GM21723 (cell line): ENCODE measurements around the gene GRIK4.

Experiments
- ATAC-seq: cut with Tn5 transposase; IDR thresholded peaks from one replicate; pipeline ENCODE4 v1.9.1; 2021; ENCODE audit warnings: mild to moderate bottlenecking, moderate library complexity; ENCODE audit not compliant: unreplicated experiment

Gene GRIK4

GRCh38 chr11:120827198-120827597 lies 315.6 kb downstream of the GRIK4 start:
- ATAC-seq = no peak

GRCh38 chr11:120827820-120828219 lies 316.3 kb downstream of the GRIK4 start:
- ATAC-seq = no peak

GRCh38 chr11:120828847-120829246 lies 317.3 kb downstream of the GRIK4 start:
- no peak for ATAC-seq

GRCh38 chr11:120830085-120830620 lies 318.6 kb downstream of the GRIK4 start:
- no peak for ATAC-seq

DNA sequence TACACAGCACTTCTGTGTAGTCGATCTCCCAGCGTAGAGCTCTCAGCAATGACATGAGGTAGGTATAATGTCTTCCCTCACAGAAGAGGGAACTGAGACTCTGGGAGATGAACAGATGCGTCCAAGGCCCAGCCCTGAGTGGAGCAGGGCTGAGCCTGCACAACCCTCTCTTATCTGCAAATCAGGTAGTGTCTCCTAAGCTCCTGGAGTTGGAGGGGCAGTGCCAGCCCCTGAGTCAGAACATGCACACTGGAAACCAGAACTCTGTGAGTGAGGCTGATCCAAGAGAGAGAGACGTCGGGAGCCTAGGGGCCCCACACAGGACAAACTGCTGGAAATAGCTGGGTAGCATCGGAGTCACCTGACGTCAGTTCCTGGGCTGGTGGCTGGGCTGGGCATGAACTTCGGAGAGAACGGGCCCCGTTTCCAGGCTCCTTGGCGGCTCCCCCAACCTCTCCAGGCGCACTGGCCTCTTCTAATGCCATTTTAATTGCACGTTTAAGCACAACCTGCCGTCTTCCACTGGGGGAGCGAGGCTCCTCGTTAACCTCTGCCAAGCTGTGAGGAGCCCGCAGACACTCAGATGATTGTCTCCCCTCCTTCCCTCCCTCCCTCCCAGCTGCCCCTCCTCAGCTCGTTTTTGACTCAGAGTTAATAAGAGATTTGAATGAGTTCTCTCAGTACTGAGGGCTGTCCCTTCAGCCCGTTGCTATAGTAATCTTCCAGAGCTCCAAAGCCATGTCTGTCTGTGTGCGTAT lies 321.1 kb downstream of the GRIK4 start:
- ATAC-seq = no peak

- ATAC-seq = no peak
These were observed 323.2 kb downstream of the GRIK4 start for GRCh38 chr11:120834686-120835210.

DNA sequence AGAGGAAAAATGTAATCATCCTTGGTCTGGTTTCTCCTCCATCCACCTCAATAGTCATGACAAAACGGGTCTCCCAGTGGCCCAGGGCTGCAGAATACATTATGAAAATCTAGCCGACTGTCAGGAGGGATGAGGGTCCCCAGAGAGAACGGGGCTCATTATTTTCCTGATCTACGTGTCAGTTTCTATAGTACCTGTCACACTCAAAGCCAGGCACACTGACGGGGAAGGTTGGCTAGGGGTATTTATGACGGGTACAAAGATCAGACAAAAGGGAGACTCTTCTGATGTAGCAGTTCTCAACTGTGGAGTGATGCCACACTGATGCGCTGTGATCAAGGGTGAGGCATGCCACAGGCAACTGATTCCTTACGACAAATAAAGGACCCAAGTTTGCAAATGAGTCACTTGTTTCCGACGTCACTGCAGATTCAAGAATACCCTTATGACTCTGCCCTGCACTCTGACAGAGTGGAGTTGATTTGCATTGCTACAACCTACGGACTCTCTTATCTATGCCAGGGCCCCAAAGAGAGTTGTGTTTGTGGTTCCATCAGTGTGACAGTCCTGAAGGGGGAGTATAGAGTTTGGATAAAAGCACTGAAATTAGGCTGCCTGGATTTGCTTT lies 324.2 kb downstream of the GRIK4 start:
- peak; percentile 93 for ATAC-seq

GRCh38 chr11:120837696-120838095 lies 326.1 kb downstream of the GRIK4 start:
- no peak for ATAC-seq

DNA sequence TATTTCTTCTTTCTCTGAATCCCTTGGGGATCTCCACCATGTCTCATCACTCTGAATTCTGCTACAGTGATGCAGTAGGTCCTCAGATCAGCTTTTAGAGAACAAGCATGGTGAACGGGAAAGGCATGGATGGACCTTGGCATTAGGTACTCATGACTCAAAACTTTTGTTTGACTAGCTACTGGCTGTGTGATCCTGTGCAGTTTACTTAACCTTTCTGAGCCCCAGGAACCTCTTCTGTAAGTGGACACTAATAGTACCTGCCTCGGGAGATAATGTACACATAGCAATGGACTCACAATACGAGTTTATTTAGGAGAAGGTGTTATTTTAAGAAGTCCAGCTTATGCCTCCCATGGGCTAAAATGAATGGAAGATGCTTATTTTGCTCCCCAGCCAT lies 327.7 kb downstream of the GRIK4 start:
- no peak for ATAC-seq

GRCh38 chr11:120839846-120840402 lies 328.4 kb downstream of the GRIK4 start:
- peak; percentile 43 for ATAC-seq

DNA sequence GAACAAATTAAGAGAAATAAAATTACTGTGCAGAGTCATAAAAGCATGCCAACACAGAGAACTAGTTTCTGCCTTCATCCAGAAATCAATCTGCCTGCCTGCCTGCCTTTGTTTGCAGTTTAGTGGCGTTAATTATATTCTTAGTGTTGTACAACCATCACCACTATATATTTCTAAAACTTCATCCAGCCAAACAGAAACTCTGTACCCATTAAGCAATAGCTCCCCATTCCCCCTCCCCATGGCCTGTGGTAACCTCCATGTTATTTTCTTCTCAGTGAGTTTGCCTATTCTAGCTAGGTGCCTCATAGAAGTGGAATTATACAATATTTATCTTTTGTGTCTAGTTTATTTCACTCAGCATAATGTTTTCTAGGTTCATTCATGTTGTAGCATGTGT lies 329.1 kb downstream of the GRIK4 start:
- ATAC-seq = no peak

GRCh38 chr11:120841074-120841473 lies 329.5 kb downstream of the GRIK4 start:
- ATAC-seq = no peak

DNA sequence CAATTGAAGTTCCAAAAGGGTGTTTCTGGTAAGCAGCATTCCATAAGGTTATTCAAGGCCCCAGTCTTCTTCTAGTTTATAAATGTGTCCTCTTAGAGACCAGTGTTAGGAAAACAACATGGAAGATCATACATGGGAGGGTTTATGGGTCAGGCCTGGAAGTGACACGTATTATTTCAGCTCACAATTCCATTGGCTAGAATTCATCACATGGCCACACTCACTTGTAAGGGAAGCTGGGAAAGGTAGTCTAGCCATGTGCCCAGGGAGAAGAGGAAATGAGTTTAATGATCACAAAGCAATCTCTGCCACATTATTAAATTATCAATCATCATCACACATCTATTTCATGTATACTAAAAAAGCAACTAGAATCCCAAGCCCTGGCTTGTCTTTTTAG lies 330.6 kb downstream of the GRIK4 start:
- ATAC-seq = no peak

DNA sequence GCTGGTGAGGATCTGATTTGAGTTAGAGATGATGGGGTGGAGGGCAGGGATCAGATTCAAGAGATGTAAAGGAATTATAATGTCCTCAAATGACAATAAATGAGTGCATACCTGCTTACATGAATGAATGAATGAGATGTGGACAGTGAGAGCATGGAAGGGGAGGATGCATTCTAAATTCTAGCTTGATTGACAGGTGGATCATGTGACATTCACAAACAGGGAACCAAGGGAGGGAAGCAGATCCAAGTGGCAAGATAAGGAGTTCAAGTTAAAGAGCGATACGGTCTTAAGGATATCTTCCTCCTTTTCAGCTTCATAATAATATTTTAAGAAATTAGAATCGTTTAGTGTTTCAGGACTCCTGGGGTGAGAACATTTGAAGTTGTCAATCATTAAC lies 341.9 kb downstream of the GRIK4 start:
- ATAC-seq = no peak

GRCh38 chr11:120854988-120855387 lies 343.4 kb downstream of the GRIK4 start:
- ATAC-seq = no peak

DNA sequence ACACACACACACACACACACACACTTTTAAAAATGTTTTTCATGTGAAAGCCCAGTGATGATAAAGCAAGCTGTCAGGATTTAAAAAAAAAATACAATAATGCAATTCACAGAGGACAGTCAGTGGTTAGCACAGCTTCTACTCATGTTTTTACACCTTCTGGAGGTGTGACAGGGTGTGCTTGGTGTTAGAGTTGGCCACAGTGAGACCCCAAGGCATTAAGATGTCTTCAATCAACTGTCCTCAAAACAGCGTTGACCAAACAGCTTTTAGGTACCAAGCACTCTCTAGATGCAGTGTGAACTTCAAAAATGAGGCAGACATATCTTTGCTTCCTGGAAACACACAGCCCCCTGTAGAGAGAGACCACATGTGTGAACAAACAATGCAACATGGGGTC lies 346.0 kb downstream of the GRIK4 start:
- no peak for ATAC-seq

DNA sequence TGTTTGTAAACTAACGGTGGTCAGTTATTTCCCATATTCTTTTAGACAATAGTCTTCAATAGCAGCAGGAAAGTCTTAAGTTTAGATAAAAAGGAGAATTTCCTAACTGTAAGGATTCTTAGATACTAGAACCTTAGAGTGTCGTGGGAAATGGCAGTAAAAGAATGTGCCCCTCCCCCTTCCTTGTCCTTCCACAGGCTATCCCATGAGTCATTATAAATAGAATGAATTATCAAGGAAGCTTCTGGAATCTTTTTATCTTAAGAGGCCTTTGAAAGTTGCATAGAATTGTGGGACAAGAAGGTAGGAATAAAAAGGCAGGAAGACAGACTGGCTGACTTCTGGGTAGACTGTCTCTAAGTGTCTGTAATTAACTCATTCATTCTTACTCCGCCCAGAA lies 347.2 kb downstream of the GRIK4 start:
- no peak for ATAC-seq

GRCh38 chr11:120859552-120860295 lies 348.2 kb downstream of the GRIK4 start:
- ATAC-seq = no peak

DNA sequence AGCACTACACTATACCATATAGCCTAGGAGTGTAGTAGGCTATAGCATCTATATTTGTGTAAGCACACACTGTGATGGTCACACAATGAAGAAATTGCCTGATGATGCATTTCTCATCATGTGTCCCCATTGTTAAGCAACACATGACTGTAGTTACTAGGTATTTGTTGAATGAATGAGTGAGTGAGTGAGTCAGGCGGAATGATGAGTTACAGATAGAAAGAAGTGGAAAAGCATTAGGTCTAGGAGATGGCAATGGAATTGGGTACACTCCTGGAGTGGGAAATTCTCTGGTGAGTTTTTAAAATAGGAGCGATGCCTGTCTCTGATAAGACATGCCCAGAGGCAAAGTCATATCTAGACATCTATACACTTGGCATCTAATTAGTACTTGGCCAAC lies 351.8 kb downstream of the GRIK4 start:
- no peak for ATAC-seq

DNA sequence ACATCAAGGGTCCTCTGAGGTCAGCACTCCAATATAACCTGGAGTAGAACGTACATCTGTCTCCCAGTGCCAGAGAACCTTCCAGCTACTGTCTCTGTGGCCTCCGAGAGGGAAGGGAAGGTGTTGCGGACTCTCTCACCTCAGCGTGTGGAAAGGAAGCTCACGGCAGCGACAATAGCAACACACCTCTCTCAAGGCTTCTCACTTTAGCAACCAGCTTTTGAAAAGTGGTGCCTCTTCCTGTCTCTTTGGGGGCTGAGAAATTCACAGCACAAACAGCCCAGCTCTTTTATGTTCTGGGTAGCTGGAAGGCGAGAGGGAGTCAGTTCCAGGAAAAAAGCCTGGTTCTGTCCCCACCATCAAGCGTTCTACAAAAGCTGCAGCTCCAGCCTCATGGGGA lies 355.5 kb downstream of the GRIK4 start:
- no peak for ATAC-seq

GRCh38 chr11:120867531-120867930 lies 356.0 kb downstream of the GRIK4 start:
- ATAC-seq = no peak
